GM10847 (cell line): Measurements from ENCODE around the gene DNM3.

Source experiments
- POLR2A ChIP-seq: IDR thresholded peaks from 2 replicates; pipeline ENCODE4 v1.6.1; 2011; ENCODE audit not compliant: insufficient read length; ENCODE audit errors: extremely low read depth

Gene DNM3

DNA sequence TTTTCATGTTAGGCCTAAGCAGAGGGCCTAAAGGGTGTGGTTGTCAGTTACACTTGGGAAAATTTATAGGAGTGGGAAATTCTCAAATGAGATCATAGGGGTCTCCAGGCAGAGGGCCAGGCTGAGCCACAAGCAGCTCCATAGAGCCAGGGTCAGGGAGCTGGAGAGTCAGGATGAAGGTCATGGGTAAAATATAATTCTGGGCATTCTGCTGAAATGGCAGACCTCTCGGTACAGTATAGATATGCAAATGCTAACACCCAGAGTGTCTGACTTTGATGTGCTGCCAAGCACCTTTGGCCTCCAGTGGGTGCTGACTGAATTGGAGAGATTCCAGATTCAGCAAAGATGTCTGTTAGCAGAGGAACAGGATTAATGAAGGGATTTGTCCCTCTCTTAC lies 40.1 kb downstream of the DNM3 start:
- TF ChIP-seq POLR2A: no peak

DNA sequence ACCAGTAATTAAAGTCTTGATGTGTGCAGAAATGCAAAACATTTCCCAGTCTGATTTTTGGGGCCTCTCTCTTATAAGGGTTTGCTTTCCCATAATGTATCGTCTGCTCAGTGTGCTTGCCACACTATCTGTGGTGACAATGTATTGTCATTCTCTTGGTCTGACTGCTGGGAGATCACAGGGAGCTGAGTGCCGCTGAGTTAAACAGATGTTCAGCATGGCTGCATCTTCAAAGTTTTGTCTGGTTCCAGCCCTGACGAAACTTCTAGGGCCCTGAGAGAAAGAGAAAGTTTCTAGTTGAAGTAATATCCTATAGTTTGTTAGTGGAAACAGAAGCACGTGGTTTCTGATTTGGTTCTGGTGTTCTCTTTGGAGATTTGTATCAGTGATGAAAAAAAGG lies 42.6 kb downstream of the DNM3 start:
- TF ChIP-seq POLR2A: no peak

DNA sequence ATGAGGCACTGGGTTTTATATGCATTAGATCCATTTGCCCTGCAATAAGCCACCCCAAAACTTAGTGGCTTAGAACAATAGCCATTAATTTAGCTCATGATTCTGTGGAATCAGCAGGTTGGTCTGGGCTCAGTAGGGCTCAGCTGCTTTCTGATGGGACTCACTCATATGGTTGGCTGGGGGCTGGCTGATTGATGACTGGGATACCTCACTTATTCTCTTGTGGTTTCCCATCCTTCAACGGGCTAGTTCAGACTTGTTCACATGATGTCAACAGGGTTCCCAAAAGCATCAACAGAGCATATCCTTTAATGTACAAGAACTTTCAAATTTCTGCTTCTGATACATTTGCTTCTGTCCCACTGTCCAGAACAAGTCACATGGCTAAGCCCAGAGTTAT lies 43.2 kb downstream of the DNM3 start:
- TF ChIP-seq POLR2A: no peak

DNA sequence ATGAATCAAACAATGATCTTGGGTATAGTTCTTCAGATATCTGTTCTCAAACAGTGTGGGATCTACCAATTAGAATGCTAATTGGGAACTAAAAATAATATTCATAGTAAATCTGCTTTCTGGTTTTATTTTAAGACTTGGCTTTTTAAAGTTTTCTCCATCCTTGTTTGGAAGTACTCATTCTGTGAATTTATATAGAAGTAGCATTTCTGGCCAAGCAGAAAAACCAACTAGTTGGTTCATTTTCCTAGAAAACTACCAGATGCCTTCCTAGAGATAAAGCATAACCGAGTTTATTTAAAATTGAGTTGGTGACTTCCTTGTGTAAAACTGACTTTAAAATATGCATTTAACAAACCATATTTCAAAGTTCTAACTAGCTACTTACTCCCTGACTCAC lies 48.8 kb downstream of the DNM3 start:
- no peak for TF ChIP-seq POLR2A

DNA sequence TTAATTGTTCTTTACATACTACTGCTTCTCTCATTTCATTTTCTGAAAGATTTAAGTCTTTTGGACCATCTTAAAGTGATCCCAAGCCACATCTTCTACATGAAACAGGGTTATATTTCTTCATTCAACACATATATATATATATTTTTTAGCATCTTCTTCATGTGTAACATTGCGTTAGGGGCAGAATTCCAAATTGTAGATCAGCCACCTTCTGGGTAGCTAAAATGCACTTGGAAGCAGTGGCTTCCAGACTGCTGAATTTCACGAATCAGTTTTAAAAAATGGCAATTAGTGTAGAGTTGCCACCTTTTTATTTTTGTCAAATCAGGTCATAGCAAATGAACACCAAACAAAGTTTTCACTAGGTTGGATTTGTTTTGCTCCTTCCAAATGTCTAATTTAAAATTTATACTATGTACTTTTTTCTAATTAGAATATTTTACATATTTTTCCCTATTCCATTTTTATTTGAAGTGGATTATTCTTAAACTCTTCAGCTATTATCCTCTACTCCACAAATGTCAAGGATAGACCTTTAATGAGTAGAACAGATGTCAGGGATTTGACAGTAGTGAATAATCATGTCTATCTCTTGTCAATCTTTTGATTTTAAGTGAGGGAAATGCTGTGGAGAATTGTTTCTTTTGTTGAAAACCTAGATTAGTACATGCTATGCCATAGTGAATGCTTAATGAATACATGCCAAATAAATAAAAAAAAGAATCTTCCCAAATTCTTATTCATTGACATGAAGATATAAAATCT lies 55.8 kb downstream of the DNM3 start:
- no peak for TF ChIP-seq POLR2A

DNA sequence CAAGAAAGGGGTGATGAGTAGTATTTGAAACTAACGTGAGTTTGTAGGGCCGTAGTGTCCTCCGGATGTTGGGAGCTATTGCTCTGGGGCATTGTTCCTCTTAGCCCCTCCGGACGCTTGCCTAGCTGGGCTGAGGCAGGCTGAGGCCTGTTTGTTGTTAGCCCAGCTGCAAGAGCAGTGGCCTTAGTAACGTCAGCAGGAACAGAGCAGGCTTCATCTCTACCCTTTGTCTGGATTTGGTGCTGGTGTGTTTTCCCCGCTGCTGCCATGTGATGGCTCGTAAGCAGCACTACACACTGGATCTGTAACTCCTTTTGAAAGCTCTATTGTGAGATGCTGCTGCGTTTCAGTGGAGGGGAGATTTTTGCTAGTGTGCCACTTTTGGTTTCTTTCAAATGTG lies 57.6 kb downstream of the DNM3 start:
- no peak for TF ChIP-seq POLR2A

DNA sequence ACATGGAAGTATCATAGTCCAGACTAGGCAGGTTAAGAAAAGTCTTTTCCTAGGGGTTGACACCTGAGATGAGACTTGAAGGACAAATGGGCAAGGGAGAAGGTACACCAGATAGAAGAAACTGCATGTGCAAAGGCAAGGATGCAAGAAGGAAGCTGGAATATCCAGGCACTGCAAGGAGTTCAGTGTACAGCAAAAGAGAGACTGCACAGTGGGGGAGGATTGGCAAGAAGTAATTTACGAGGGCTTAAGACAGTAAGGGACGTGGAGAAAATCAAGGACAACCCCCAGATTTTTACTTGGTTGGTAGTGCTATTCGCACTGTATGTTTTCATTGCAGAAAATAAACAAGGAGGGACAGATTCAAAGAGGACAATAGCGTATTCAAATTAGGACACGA lies 58.5 kb downstream of the DNM3 start:
- no peak for TF ChIP-seq POLR2A

DNA sequence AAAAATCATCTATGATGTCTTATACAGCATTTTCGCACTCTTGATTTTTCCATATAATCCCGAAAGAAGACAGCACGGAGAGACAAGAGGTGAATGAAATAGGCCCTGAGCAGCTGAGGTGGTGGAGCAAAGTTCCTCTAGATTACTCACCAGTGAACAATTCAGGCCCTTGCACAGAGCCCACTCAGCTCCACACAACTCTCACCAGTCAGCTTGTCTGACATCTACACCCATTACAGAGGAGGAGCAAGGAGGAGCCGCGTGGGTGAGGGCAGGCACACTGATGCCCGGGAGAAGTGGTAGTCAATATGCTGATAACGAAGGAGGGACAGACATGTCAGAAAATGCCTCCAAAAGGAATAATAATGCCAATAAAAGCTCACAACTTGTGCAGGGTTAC lies 59.9 kb downstream of the DNM3 start:
- no peak for TF ChIP-seq POLR2A

DNA sequence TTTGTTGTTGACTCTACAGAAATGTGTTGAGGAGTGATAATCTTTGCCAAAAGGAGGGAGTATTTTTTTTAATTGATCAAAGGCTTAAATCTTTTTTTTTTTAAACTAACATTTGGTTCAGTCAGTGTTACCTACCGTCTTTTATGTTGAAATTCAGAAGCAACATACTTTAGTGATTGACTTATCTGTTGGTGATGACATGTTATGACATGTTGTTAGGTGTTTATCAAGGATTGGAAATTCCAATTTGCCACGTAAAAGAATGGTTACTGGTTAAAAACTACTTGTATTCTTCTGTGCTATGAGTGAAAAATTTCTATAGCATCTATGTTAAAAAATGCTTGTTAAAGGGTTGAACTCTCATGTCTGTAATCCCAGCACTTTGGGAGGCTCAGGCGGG lies 61.2 kb downstream of the DNM3 start:
- TF ChIP-seq POLR2A: no peak

DNA sequence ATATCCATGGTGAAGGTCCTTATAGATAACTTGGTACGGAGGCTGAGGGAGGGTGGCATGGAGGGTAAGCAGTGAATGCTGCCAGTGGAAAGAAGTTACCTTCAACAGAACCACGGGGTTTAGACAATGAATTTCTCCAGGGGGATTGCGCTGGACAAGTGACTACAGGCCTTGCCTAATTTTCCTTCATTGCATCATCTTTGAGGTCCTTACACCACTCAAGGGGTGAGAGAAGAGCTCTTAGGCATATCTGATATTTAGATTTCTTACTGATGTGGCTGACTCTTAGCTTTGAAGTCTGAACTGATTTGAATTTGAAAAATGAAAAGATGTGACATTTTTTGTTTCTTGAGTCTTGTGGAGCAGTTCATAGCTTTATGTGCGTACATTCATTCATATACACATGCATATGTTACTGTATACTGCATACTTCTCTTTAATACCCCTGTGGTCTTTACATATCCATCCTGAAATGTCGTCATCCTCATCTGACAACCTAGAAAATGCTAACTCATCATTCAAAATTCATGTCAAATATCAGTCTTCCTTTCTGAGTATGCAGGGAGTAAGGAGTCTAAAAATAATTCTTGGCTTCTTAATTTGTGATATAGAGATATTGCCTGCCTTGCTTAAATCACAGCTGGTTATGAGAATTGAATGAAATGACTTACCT lies 63.6 kb downstream of the DNM3 start:
- TF ChIP-seq POLR2A: no peak

DNA sequence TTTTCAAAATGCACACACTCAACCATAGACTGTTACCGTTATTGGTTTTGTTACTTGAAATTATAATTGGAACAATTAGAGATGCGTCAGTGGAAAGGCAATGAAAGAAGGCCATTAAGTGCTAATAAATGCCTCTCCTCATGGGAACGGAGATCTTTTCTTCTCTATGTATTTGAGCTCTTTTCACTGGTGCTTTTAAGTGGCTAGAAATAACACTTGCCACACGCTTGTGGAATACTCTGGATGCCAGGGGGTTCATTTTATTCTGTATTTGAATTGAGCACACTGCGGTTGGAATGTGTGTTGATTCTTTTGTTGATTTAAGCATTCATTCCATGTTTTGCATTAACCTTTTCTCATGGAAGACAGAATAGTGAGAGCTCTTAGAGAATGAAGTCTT lies 68.4 kb downstream of the DNM3 start:
- TF ChIP-seq POLR2A: no peak

DNA sequence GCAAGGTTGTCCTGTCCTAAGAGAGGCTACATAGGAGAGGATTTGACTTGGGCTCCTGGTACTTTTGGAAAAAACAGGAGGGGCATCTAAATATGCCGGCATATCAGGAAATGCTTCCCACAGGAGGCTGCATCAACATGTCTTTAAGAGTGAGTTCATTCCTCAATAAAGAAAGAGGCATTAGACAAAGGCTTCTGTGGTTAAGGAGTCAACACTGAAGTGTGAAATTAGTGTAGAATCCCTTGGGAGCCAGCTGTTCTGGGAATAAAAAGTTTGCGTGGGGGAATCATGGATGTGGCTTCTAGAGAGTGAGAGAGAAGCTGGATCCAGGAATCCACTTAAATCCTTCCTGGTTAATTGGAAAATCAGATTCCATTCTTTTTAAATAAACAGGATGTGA lies 69.5 kb downstream of the DNM3 start:
- no peak for TF ChIP-seq POLR2A

DNA sequence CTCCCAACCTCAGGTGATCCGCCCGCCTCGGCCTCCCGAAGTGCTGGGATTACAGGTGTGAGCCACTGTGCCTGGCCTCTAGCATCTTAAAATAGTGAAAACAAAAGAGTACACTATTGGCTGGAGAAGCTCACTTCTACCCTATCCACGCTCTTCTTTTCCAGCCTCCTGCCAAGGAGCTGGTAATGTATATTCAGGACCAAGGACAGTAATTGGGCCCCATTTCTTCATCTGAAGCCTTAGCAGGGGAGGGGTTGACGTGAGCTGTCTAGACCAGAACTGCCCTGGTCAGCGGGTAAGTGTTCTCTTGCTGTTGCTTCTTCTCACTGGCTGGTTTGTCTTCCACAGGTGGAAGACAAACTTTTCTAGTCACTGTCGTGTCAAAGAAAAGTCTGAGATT lies 70.2 kb downstream of the DNM3 start:
- TF ChIP-seq POLR2A: no peak

DNA sequence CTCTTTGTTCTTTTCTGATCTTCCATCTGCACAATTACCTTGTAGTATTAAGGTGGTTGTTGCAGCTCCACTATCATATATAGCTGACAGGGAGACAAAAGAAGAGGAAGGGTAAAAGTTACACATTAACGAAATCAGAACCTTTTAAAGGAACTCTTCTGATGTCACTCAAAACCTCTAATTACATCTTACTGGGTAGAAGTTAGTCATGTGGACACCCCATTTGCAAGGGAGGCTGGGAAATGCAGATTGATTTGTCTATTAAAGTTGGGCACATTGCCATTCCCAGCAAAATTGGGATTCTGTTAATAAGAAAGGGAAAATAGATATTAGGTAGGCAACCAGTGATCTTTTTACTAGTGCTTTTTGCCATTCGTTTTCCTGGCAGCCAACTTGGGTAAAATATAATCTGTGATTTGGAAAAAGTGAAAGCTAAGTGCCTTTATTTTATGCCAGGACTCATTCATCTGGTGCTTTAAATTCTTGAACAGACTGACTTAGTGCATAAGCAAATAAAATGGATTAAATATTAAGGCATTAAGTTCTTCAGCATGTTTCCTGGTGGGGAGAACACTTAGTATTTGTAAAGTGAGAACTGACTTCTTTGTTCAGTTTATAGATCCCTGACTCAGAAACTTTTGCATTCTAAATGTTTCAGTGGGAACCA lies 71.3 kb downstream of the DNM3 start:
- no peak for TF ChIP-seq POLR2A

DNA sequence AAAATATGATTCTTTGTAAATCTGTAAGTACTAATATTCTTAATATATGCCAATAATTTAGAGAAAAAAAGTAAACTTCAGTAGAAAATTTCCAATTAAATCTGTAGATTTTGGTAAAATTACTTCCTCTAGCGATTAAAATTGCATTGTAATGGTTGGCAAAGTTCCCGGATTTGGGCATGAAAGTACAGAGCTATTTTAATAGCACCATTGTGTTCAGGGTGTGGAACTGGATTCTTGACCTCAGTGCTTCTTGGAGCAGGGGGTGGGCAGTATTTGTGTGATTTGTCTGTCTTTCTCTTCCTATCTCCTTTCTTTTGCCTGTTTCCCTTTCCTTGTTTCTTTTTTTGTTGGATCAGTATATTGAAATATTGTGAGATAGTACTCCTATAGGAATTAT lies 72.1 kb downstream of the DNM3 start:
- no peak for TF ChIP-seq POLR2A

DNA sequence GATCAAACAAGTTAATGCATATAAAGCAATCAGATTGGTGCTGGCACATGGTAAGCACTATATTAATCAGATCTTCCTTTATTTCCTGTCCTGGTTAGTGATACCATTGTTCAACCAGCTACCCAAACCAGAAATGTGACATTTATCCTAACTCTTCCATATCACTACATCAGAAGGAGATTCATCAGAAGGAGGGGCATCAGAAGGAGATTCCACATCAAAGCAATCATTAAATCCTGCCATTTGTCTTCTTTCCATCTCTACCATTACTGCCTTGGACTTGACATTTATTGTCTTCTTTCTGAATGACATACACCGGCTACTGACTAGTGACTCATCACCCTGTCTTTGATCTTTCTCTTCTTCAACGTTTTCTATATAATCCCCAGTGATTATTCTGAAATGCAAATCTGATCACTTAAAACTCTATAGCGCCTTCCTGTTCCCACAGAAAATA lies 75.0 kb downstream of the DNM3 start:
- no peak for TF ChIP-seq POLR2A
